GM12892 (cell line): Measurements from ENCODE around the gene CHD2.

ENCODE experiments used
- DNase-seq: peaks from one replicate; pipeline ENCODE4 v3.0.0; 2011; ENCODE audit not compliant: insufficient read length
- FAIRE-seq: peaks from 2 replicates; lab custom pipeline; 2011; peaks lifted over from hg19 to GRCh38; lab: Jason Lieb, UNC
- POLR2A ChIP-seq: IDR thresholded peaks from 2 replicates; pipeline ENCODE4 v1.6.1; 2011; ENCODE audit warnings: low read depth, low read length, control low read depth
- POLR2AphosphoS5 ChIP-seq: IDR thresholded peaks from 2 replicates; pipeline ENCODE4 v1.6.1; 2011; ENCODE audit warnings: low read depth, low read length, control low read depth
- TAF1 ChIP-seq: IDR thresholded peaks from 2 replicates; pipeline ENCODE4 v1.6.1; 2011; ENCODE audit warnings: low read depth, mild to moderate bottlenecking, control low read depth, low read length, borderline replicate concordance

The CHD2 gene

GRCh38 chr15:92960996-92961681 is 61.0 kb downstream of the CHD2 start:
- TF ChIP-seq TAF1, result no peak
- TF ChIP-seq POLR2AphosphoS5, result no peak
- no peak for TF ChIP-seq POLR2A
- DNase-seq, result no peak
- FAIRE-seq, result no peak

DNA sequence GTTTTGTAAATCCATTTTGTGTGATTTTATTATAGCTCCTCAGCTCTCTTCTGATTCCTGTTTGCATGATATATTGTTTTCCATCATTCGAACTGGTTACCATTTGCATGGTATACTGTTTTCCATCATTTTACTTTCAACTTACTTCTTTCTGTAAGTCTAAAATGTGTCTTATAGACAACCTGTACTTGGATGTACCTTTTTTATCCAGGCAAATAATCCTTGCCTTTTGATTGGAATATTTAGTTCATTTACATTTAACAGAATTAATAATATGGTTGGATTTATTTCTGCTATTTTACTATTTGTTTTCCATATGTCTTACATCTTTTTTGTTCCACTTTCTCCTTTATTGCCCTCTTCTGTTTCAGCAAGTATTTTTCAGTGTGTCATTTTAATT is 62.8 kb downstream of the CHD2 start:
- no peak for FAIRE-seq
- DNase-seq, result no peak
- TF ChIP-seq POLR2AphosphoS5, result no peak
- no peak for TF ChIP-seq POLR2A
- no peak for TF ChIP-seq TAF1

- FAIRE-seq, result peak; percentile 58
- no peak for TF ChIP-seq POLR2A
- no peak for TF ChIP-seq POLR2AphosphoS5
- TF ChIP-seq TAF1, result no peak
Measured at GRCh38 chr15:92963794-92964193, 63.7 kb downstream of the CHD2 start.

DNA sequence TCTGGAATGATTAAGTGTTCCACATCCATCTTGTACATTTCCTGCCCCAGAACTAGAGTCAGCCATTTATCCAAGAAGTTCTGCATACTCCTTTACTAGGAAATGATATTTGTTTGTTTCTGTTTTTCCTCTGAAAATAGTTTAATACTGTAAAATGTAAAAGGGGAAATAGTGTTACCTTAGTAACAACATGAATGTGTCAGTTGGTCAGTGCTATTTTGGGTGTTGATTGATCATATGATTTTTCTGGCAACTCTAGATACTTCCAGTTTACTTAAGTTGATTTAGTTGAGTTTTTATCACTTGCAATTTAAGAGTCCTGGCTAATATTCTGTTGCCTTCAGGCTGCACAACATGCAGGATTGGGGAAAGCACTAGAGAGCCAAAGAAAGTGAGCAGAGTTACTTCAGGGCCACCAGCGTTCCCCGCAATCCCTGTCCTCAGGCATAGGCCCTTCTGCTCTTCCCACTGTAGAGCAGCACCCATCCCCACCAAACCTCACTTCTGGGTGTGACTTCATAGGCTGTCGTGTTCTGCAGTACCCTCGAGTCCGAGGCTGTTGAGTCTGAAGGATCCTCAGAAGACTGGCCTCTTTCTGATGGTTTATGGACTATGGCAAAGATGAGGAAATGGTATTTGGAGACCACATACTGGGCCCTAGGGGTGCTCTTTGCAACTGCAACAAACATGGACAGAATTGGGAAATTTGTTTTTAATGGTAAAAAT is 69.0 kb downstream of the CHD2 start:
- FAIRE-seq, result peak; percentile 17
- TF ChIP-seq POLR2AphosphoS5, result no peak
- TF ChIP-seq TAF1, result no peak
- no peak for TF ChIP-seq POLR2A
- DNase-seq, result no peak

More at GRCh38 chr15:92963794-92964193, 63.7 kb downstream of the CHD2 start:
- DNase-seq, result no peak

DNA sequence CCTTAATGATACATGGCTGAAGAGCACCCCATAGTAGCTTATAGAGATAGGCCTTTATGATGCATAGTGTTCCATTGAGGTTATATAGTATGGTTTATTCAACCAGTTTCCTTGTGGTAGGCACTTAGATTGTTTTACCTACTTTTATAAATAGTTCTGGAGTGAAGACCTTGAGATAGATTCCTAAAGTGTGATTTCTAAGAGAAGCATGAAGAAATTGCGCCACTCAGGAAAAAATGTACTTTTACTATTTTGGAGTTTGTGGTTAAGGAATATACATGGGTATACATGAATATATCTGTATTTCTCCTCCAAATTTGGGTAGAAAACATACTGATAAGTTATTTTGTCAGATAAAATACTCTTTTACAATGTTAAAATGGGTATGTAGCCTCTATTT is 70.5 kb downstream of the CHD2 start:
- no peak for DNase-seq

DNA sequence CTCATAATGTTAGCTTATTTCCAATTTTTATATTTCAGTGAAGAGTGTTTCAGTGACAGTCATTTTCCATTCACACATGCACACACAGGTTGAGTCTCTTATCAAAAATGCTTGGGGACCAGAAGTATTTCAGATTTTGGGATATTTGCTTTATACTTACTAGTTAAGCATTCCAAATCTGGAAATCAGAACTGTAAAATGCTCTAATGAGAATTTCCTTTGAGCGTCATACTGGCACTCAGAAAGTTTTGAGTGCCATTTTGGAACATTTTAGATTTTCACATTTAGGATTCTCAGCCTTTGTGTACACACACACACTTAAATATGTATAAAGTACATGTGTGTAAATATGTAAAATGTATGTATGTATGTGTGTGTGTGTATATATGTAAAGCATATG is 71.0 kb downstream of the CHD2 start:
- no peak for FAIRE-seq
- no peak for DNase-seq
- no peak for TF ChIP-seq POLR2A
- TF ChIP-seq POLR2AphosphoS5, result no peak
- no peak for TF ChIP-seq TAF1

More for the DNA sequence above, 70.5 kb downstream of the CHD2 start:
- FAIRE-seq, result no peak
- TF ChIP-seq TAF1 (no peak), POLR2AphosphoS5 (no peak), POLR2A (no peak)

DNA sequence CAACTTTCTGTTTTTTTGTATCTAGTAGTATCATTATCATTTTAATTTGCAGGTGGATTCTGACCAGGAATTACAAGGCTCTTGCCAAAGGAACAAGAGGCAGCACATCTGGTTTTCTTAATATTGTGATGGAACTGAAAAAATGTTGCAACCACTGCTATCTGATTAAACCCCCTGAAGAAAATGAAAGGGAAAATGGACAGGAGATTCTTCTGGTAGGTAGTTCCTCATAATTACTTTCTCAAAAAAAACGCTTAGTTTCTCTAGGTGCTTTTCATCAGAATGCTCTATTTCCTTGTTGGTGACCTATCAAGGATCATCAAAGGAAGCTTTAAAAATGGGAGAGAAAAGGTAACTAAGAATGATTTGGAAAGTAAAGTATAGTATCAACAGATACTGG is 71.6 kb downstream of the CHD2 start:
- DNase-seq, result no peak
- no peak for FAIRE-seq
- TF ChIP-seq POLR2AphosphoS5 (no peak), TAF1 (no peak), POLR2A (no peak)

DNA sequence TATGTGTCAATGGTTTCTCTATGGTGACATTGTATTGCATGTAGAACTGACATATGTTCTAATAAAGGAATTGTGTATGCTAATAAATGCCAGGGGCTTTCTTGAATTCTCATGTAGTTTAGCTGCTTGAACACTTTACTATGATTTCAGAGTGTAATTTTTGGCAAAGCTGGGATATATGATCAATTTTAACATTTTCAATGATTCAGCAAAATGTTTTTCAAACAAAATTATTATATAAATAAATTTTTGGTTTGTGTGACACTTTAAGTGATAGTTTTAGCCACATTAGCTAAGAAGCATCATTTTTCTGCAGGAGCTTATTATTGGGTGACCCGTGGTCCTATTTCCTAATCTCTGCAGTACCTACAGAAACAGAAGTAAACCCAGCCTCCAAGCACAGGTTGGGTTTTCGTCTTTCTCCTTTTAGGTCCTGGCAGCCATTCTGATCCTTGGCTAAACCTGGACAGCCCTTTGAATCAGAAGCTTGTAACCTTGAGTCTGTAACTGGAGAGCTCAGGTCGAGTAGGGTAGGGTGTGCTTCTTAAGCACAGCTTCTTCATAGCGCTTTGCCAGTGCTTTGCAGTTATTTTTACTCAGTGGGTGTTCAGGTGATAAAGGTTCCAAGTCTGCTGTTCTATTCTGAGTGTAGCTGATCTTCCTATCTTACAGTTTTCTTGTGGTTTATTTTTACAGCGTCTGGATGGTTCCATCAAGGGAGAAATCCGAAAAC is 74.2 kb downstream of the CHD2 start:
- FAIRE-seq (no peak), DNase-seq (no peak)
- TF ChIP-seq POLR2AphosphoS5 (no peak), POLR2A (no peak), TAF1 (no peak)

DNA sequence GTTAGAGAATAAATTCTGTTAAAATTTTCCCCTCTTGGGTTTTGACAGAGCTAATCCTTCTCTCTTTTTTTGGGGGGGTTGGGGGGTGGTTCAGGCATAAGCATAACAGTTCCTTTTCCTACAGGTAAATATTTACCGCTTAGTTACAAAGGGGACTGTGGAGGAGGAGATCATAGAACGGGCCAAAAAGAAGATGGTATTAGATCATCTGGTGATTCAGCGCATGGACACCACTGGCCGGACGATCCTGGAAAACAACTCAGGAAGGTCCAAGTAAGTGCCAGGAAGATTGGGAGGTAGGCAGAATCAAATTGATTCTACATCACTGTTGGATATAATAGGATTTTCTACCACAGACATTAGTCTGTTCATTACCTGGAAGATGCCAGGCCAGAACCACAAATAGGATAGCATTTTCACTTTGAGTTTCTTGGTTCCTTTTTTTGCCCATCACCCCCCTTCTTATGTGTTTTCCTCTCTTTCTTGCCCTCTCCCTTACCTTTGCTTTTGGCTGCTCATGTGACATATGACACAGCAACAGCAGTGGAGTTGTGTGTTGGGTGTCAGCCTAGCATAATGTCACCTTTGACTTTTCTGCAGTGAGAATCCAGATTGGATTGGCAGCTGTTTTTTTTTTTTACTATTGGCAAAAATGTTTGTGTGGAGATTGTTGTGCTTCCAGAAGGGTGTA is 79.0 kb downstream of the CHD2 start:
- no peak for DNase-seq
- FAIRE-seq, result no peak
- no peak for TF ChIP-seq POLR2AphosphoS5
- no peak for TF ChIP-seq TAF1
- TF ChIP-seq POLR2A, result no peak

- FAIRE-seq, result no peak
- no peak for DNase-seq
- no peak for TF ChIP-seq POLR2A
- no peak for TF ChIP-seq TAF1
- no peak for TF ChIP-seq POLR2AphosphoS5
Measured at GRCh38 chr15:92981333-92981732, 81.2 kb downstream of the CHD2 start.

- no peak for FAIRE-seq
- TF ChIP-seq POLR2A (no peak), POLR2AphosphoS5 (no peak), TAF1 (no peak)
- no peak for DNase-seq
Measured at GRCh38 chr15:92984161-92984560, 84.0 kb downstream of the CHD2 start.
